PC-3 (cell line): ENCODE data around the gene METTL16. TPM values are rescaled to one million over a fixed set of nuclear protein-coding genes. Genes with fewer than 3 reads are reported as not detected.

Experiments used
- ATAC-seq: fragments of 200-7000 bp; cut with Tn5 transposase; 2 replicates; pipeline ENCODE4 v1.9.1; 2020; ENCODE audit warnings: mild to moderate bottlenecking, moderate library complexity
- Bru-seq: library from RNA; stranded (reverse); fragments of 400-500 nt; gene quantifications from one replicate; lab custom pipeline; 2021; lab: Mats Ljungman, UMichigan
- BruChase-seq, 2 experiments: library from RNA; stranded (reverse); fragments of 400-500 nt; gene quantifications; one replicate each; lab custom pipeline; 2021; lab: Mats Ljungman, UMichigan
- BruUV-seq: library from RNA; stranded (reverse); fragments of 400-500 nt; replicated peaks from 2 replicates; lab custom pipeline; 2021; lab: Mats Ljungman, UMichigan
- CTCF ChIA-PET: fragments of 300-600 bp; sonication (Branson Sonifier 250); formaldehyde crosslinking; loops from one replicate; lab custom pipeline; 2022; ENCODE audit warnings: antibody characterized with exemption; lab: Charles Lee
- POLR2A ChIA-PET: fragments of 300-600 bp; sonication (Branson Sonifier 250); formaldehyde crosslinking; loops from one replicate; lab custom pipeline; 2022; ENCODE audit warnings: antibody characterized with exemption; ENCODE audit not compliant: unreplicated experiment; lab: Charles Lee
- DNase-seq: peaks from one replicate; pipeline ENCODE4 v3.0.0-alpha.2; 2015
- H2AFZ ChIP-seq: fragments of 300-600 bp; sonication (generic); 2 replicates; pipeline ENCODE4 v1.6.0; 2016; ENCODE audit warnings: antibody characterized with exemption, low read length
- H3F3A ChIP-seq: fragments of 300-600 bp; sonication (generic); one replicate; pipeline ENCODE4 v1.6.0; 2017; ENCODE audit warnings: antibody characterized with exemption, low read length, control low read depth, mild to moderate bottlenecking; ENCODE audit not compliant: unreplicated experiment
- H3K27ac ChIP-seq: fragments of 300-600 bp; sonication (generic); 2 replicates; pipeline ENCODE4 v1.5.1; 2016; ENCODE audit warnings: mild to moderate bottlenecking, low read length
- H3K27me3 ChIP-seq: fragments of 300-600 bp; sonication (generic); 2 replicates; pipeline ENCODE4 v1.6.1; 2016; ENCODE audit warnings: low read length, mixed read lengths
- H3K36me3 ChIP-seq: fragments of 300-600 bp; sonication (generic); 2 replicates; pipeline ENCODE4 v1.6.1; 2016; ENCODE audit warnings: low read depth, mixed run types, low read length, mixed read lengths
- H3K4me1 ChIP-seq: fragments of 300-600 bp; sonication (generic); 2 replicates; pipeline ENCODE4 v1.5.1; 2016; ENCODE audit warnings: low read length; ENCODE audit not compliant: insufficient read depth
- H3K4me2 ChIP-seq: fragments of 300-600 bp; sonication (generic); 2 replicates; pipeline ENCODE4 v1.6.0; 2016; ENCODE audit warnings: low read length
- H3K4me3 ChIP-seq: fragments of 300-600 bp; sonication (generic); 2 replicates; pipeline ENCODE4 v1.5.1; 2016; ENCODE audit warnings: mild to moderate bottlenecking, low read length, mixed read lengths
- H3K79me2 ChIP-seq: fragments of 300-600 bp; sonication (generic); 2 replicates; pipeline ENCODE4 v1.6.1; 2017; ENCODE audit warnings: low read length, mixed read lengths
- H3K9ac ChIP-seq: fragments of 300-600 bp; sonication (generic); 2 replicates; pipeline ENCODE4 v1.6.0; 2016; ENCODE audit warnings: mild to moderate bottlenecking, low read length
- H3K9me2 ChIP-seq: fragments of 300-600 bp; sonication (generic); replicated peaks from 2 replicates; pipeline ENCODE4 v1.6.1; 2016; ENCODE audit warnings: mixed run types, low read length, mixed read lengths
- H3K9me3 ChIP-seq: fragments of 300-600 bp; sonication (generic); 2 replicates; pipeline ENCODE4 v1.6.1; 2016; ENCODE audit warnings: low read length, mixed read lengths
- H4K20me1 ChIP-seq: fragments of 300-600 bp; sonication (generic); 2 replicates; pipeline ENCODE4 v1.6.1; 2016; ENCODE audit warnings: low read length, mixed read lengths
- CTCF ChIP-seq: fragments of 300-600 bp; sonication (generic); conservative IDR thresholded peaks from 2 replicates; pipeline ENCODE4 v1.5.1; 2017; ENCODE audit warnings: antibody characterized with exemption, low read depth, mild to moderate bottlenecking, low read length
- EZH2 ChIP-seq: fragments of 300-600 bp; sonication (generic); IDR thresholded peaks from one replicate; pipeline ENCODE4 v1.6.1; 2017; ENCODE audit warnings: antibody characterized with exemption, mild to moderate bottlenecking, low read length; ENCODE audit not compliant: unreplicated experiment
- EZH2phosphoT487 ChIP-seq: fragments of 300-600 bp; sonication (generic); IDR thresholded peaks from 2 replicates; pipeline ENCODE4 v1.6.1; 2018; ENCODE audit warnings: mild to moderate bottlenecking, antibody characterized with exemption, low read length, borderline replicate concordance
- intact Hi-C: fragments of 100-400 bp; cut with micrococcal nuclease; formaldehyde crosslinking; loops from 2 replicates; pipeline ENCODE4 v1.9.0; 2023
- long read RNA-seq: library from polyadenylated mRNA; unstranded; transcript quantifications from one replicate; pipeline ENCODE4 v2.0.0, GENCODE V29; 2021; ENCODE audit not compliant: unreplicated experiment
- total RNA-seq: library from RNA; depleted of rRNA; stranded (reverse); fragments of >200 nt; gene quantifications from 2 replicates; pipeline ENCODE4 v1.2.3, GENCODE V29; 2014; rRNA removed

METTL16 gene
- total RNA-seq, result 20.7 and 20.8 TPM in 2 replicates
- Bru-seq, nascent RNA, result percentile 60 among the genes with signal in this experiment
- BruChase-seq, experiment 1, labeled RNA remaining after a 6-hour chase, result percentile 68 among the genes with signal in this experiment
- BruChase-seq, experiment 2, labeled RNA remaining after a 2-hour chase, result percentile 61 among the genes with signal in this experiment
- long read RNA-seq, full-length matches to known transcripts, result 2 of 9 reads
- long read RNA-seq, partial matches to known transcripts, result 2 of 9 reads
- long read RNA-seq, other reads (novel, unspliced or antisense), result 5 of 9 reads

- peak; percentile 98 for ATAC-seq
- TF ChIP-seq CTCF (no peak), EZH2phosphoT487 (no peak), EZH2 (no peak)
- Histone ChIP-seq H3F3A (no peaks in the 10 kb centered on the region), H3K27me3 (no peaks in the 10 kb centered on the region), H3K4me1 (peaks cover 7% of the 10 kb centered on the region), H3K27ac (peak within 1 kb of the TSS; percentile 86), H3K4me3 (peak within 1 kb of the TSS; percentile 90), H3K9ac (peak within 1 kb of the TSS; percentile 96), H3K9me2 (no peaks in the 10 kb centered on the region), H3K4me2 (peak within 1 kb of the TSS; percentile 83), H2AFZ (peak within 1 kb of the TSS; percentile 91), H3K36me3 (no peaks in the 10 kb centered on the region), H4K20me1 (0 out of 2 replicates have a peak, but pooled peaks cover 7% of the 10 kb centered on the region), H3K9me3 (no peaks in the 10 kb centered on the region), H3K79me2 (peaks cover 38% of the 10 kb centered on the region)
- BruUV-seq, result TSS peak; percentile 86
- ChIA-PET POLR2A (interaction anchor here (0.5 kb wide), 1 partner anchor 110 kb away, joined by 3 read pairs; no protein-coding TSS in a partner anchor), CTCF (interaction anchor here (0.7 kb wide), 1 partner anchor 159 kb away, joined by 4 read pairs; no protein-coding TSS in a partner anchor)
- DNase-seq, result peak; percentile 95
- intact Hi-C loops, result loop anchor here (5.0 to 10.0 kb wide), 2 partner anchors 81 to 163 kb away; partner anchors contain the start of gene PAFAH1B1
Measured at GRCh38 chr17:2511462-2512369, at the start of gene METTL16. METTL16 (minus strand) TSS chr17:2511888; CDS start chr17:2502331, 9,557 bp downstream.

- no peaks in the 10 kb centered on the region for H3F3A ChIP-seq
- no peak overlapping the region for H3K9ac ChIP-seq
- no peak for DNase-seq
- H3K27ac ChIP-seq, result no peak overlapping the region
- no peaks in the 10 kb centered on the region for H3K79me2 ChIP-seq
- TF ChIP-seq EZH2 (no peak), CTCF (no peak), EZH2phosphoT487 (no peak)
- no peak overlapping the region for H3K4me3 ChIP-seq
- H3K27me3 ChIP-seq, result no peaks in the 10 kb centered on the region
- no peaks in the 10 kb centered on the region for H3K9me3 ChIP-seq
- no peaks in the 10 kb centered on the region for H4K20me1 ChIP-seq
- ChIA-PET CTCF (no interaction called here), POLR2A (no interaction called here)
- ATAC-seq, result no peak
- no TSS peak for BruUV-seq
- no peak overlapping the region for H2AFZ ChIP-seq
- no peak overlapping the region for H3K4me2 ChIP-seq
- peaks cover 7% of the 10 kb centered on the region; the same call in 1 of the 2 replicates for H3K4me1 ChIP-seq
- intact Hi-C loops, result no loop called here
- no peaks in the 10 kb centered on the region for H3K36me3 ChIP-seq
- no peaks in the 10 kb centered on the region for H3K9me2 ChIP-seq
Measured at GRCh38 chr17:2560658-2561057, 49.0 kb upstream of the METTL16 start.
